Measurements from ENCODE around the gene FNIP1. TPM values are rescaled to one million over a fixed set of nuclear protein-coding genes. Genes with fewer than 3 reads are reported as not detected.

The FNIP1 gene
- total RNA-seq, 4 donors from 2014 or later, result 24.3 to 54.9 (median 40.8) TPM

- Histone ChIP-seq H3K36me3 (no peaks in the 10 kb centered on the region), H3K27me3 (no peaks in the 10 kb centered on the region), H3K4me1 (no peaks in the 10 kb centered on the region), H3K4me3 (no peak overlapping the region), H3K27ac (no peak overlapping the region), H3K9me3 (no peaks in the 10 kb centered on the region)
- intact Hi-C loops (cut with DNase I; ENCODE audit: low total_unique reads) (no loop called here), in situ Hi-C loops (cut with MboI; ENCODE audit: low pct_ligation_motif_present in 1 of 4, low pct_unique_long_range_greater_than_20kb in 1 of 4, low sequenced_read_pairs in 3 of 4) (no loop called here)
- TF ChIP-seq CTCF (IDR thresholded peaks at IDR 0.05), result no peak
- no peak for TF ChIP-seq POLR2AphosphoS5 (IDR thresholded peaks at IDR 0.05)
- TF ChIP-seq EP300 (IDR thresholded peaks at IDR 0.05; ENCODE audit: low read depth), result no peak
- no peak for TF ChIP-seq POLR2A (IDR thresholded peaks at IDR 0.05)
- DNase-seq, result no peak
- WGBS, 2 donors (ENCODE audit: low coverage in 1 of 2), result 55 to 75% methylated on average over 2 of the region's 2 CpGs
Observed at GRCh38 chr5:131825404-131826013, 28.7 kb upstream of the FNIP1 start.

- no peaks in the 10 kb centered on the region for H3K4me1 ChIP-seq
- WGBS, 2 donors (ENCODE audit: low coverage in 1 of 2), result 89 to 100% methylated on average over 1 of the region's 1 CpG
- H3K4me3 ChIP-seq, result no peak overlapping the region
- in situ Hi-C loops (cut with MboI; ENCODE audit: low pct_ligation_motif_present in 1 of 4, low pct_unique_long_range_greater_than_20kb in 1 of 4, low sequenced_read_pairs in 3 of 4), result no loop called here
- H3K36me3 ChIP-seq, result no peaks in the 10 kb centered on the region
- TF ChIP-seq POLR2AphosphoS5 (IDR thresholded peaks at IDR 0.05) (no peak), CTCF (IDR thresholded peaks at IDR 0.05) (no peak), POLR2A (IDR thresholded peaks at IDR 0.05) (no peak), EP300 (IDR thresholded peaks at IDR 0.05; ENCODE audit: low read depth) (no peak)
- intact Hi-C loops (cut with DNase I; ENCODE audit: low total_unique reads), result no loop called here
- no peaks in the 10 kb centered on the region for H3K27me3 ChIP-seq
- no peak for DNase-seq
- no peaks in the 10 kb centered on the region for H3K9me3 ChIP-seq
- no peak overlapping the region for H3K27ac ChIP-seq
Observed at GRCh38 chr5:131824631-131825030, 27.8 kb upstream of the FNIP1 start.

GRCh38 chr5:131821221-131821620, 24.4 kb upstream of the FNIP1 start:
- H3K27ac ChIP-seq, result no peak overlapping the region
- 82 to 84% methylated on average over 1 of the region's 1 CpG for WGBS, 2 donors (ENCODE audit: low coverage in 1 of 2)
- no peaks in the 10 kb centered on the region for H3K9me3 ChIP-seq
- TF ChIP-seq CTCF (IDR thresholded peaks at IDR 0.05), result no peak
- no peak for TF ChIP-seq EP300 (IDR thresholded peaks at IDR 0.05; ENCODE audit: low read depth)
- TF ChIP-seq POLR2A (IDR thresholded peaks at IDR 0.05), result no peak
- TF ChIP-seq POLR2AphosphoS5 (IDR thresholded peaks at IDR 0.05), result no peak
- intact Hi-C loops (cut with DNase I; ENCODE audit: low total_unique reads) (no loop called here), in situ Hi-C loops (cut with MboI; ENCODE audit: low pct_ligation_motif_present in 1 of 4, low pct_unique_long_range_greater_than_20kb in 1 of 4, low sequenced_read_pairs in 3 of 4) (no loop called here)
- H3K36me3 ChIP-seq, result no peaks in the 10 kb centered on the region
- no peak overlapping the region for H3K4me3 ChIP-seq
- no peak for DNase-seq
- H3K27me3 ChIP-seq, result no peaks in the 10 kb centered on the region
- no peaks in the 10 kb centered on the region for H3K4me1 ChIP-seq

- no peaks in the 10 kb centered on the region for H3K4me1 ChIP-seq
- TF ChIP-seq POLR2AphosphoS5 (IDR thresholded peaks at IDR 0.05), result no peak
- no peak for TF ChIP-seq CTCF (IDR thresholded peaks at IDR 0.05)
- TF ChIP-seq EP300 (IDR thresholded peaks at IDR 0.05; ENCODE audit: low read depth), result no peak
- no peak for TF ChIP-seq POLR2A (IDR thresholded peaks at IDR 0.05)
- no peak overlapping the region for H3K27ac ChIP-seq
- H3K9me3 ChIP-seq, result no peaks in the 10 kb centered on the region
- no peak overlapping the region for H3K4me3 ChIP-seq
- no peaks in the 10 kb centered on the region for H3K36me3 ChIP-seq
- intact Hi-C loops (cut with DNase I; ENCODE audit: low total_unique reads), result no loop called here
- 76 to 82% methylated on average over 2 of the region's 2 CpGs for WGBS, 2 donors (ENCODE audit: low coverage in 1 of 2)
- no peak for DNase-seq
- no peaks in the 10 kb centered on the region for H3K27me3 ChIP-seq
- in situ Hi-C loops (cut with MboI; ENCODE audit: low pct_ligation_motif_present in 1 of 4, low pct_unique_long_range_greater_than_20kb in 1 of 4, low sequenced_read_pairs in 3 of 4), result no loop called here
Observed at GRCh38 chr5:131818001-131818724, 21.3 kb upstream of the FNIP1 start.

All from transverse colon (tissue), 4 donors.